Myocyte (in vitro differentiated cells): ENCODE results near the gene CD163L1. TPM values are rescaled to one million over a fixed set of nuclear protein-coding genes. Genes with fewer than 3 reads are reported as not detected.

Experiments
- DNase-seq: peaks from one replicate; pipeline ENCODE4 v3.0.0-alpha.2; 2012; ENCODE audit warnings: low read depth
- total RNA-seq: library from RNA; depleted of rRNA; stranded (reverse); fragments of >200 nt; gene quantifications from 2 replicates; pipeline ENCODE4 v1.2.3, GENCODE V29; 2014

The CD163L1 gene
- total RNA-seq, 1 donor from 2014 or later, result 5.7 TPM

- peak; percentile 17 for DNase-seq
These were observed 116.0 kb downstream of the CD163L1 start for GRCh38 chr12:7327918-7328317.

GRCh38 chr12:7324176-7324575 lies 119.8 kb downstream of the CD163L1 start:
- DNase-seq, result no peak

GRCh38 chr12:7322599-7322998 lies 121.4 kb downstream of the CD163L1 start:
- DNase-seq, result no peak

- DNase-seq, result no peak
These were observed 122.3 kb downstream of the CD163L1 start for GRCh38 chr12:7321624-7322023.

- DNase-seq, result no peak
These were observed 124.0 kb downstream of the CD163L1 start for GRCh38 chr12:7319930-7320329.

GRCh38 chr12:7310070-7310469 lies 133.9 kb downstream of the CD163L1 start:
- DNase-seq, result no peak

Other genes starting within 250 kb of the CD163L1 start
- not detected in 2 replicates for gene ACSM4, start 140.1 kb downstream of the CD163L1 start, total RNA-seq
- gene CD163, start 59.6 kb upstream of the CD163L1 start, total RNA-seq, result 12.7 and 19.2 TPM in 2 replicates
- not detected in 2 replicates for gene APOBEC1, start 221.8 kb upstream of the CD163L1 start, total RNA-seq